Lower lobe of right lung (tissue), 2 donors: ENCODE measurements around the gene STX2. TPM values are rescaled to one million over a fixed set of nuclear protein-coding genes. Genes with fewer than 3 reads are reported as not detected.

Experiments used
- ATAC-seq, 2 donors: fragments of 200-7000 bp; cut with Tn5 transposase; one replicate each; pipeline ENCODE4 v1.9.1; 2020 to 2022; ENCODE audit warnings: mild to moderate bottlenecking in 2 of 2, moderate library complexity in 2 of 2
- DNase-seq: peaks from one replicate; pipeline ENCODE4 v3.0.0-alpha.2; 2020
- H3K27ac ChIP-seq: fragments of 200-600 bp; one replicate; pipeline ENCODE4 v1.8.0; 2022
- H3K27me3 ChIP-seq: fragments of 200-600 bp; one replicate; pipeline ENCODE4 v1.8.0; 2022; ENCODE audit warnings: low read depth
- H3K36me3 ChIP-seq: fragments of 200-600 bp; one replicate; pipeline ENCODE4 v1.8.0; 2022; ENCODE audit warnings: mild to moderate bottlenecking
- H3K4me1 ChIP-seq: fragments of 200-600 bp; one replicate; pipeline ENCODE4 v1.8.0; 2022
- H3K4me3 ChIP-seq: fragments of 200-600 bp; one replicate; pipeline ENCODE4 v1.8.0; 2022; ENCODE audit warnings: mild to moderate bottlenecking
- H3K9me3 ChIP-seq: fragments of 200-600 bp; one replicate; pipeline ENCODE4 v1.8.0; 2022
- CTCF ChIP-seq: fragments of 200-600 bp; IDR thresholded peaks from one replicate; pipeline ENCODE4 v1.8.0; 2022; ENCODE audit warnings: antibody characterized with exemption, mild to moderate bottlenecking
- intact Hi-C: fragments of 100-400 bp; cut with DNase I; formaldehyde crosslinking; loops from one replicate; pipeline ENCODE4 v1.11.0; 2022
- total RNA-seq: library from RNA; stranded (reverse); fragmentation: NEBNext Ultra II Directional; extraction: Animal tissue kit (Norgen Biotek cat#: 25700); gene quantifications from one replicate; pipeline ENCODE4 v1.2.1, GENCODE V29; 2021
- donor health status: DM: no; HTN: yes; CAD: no; lungs with severe emphysema.

The STX2 gene
- total RNA-seq, 1 donor from 2014 or later: 24.6 TPM

GRCh38 chr12:130809791-130810190 lies 29.3 kb downstream of the STX2 start:
- no peak for TF ChIP-seq CTCF
- DNase-seq (no peak), ATAC-seq (no peak)
- H3K4me1 ChIP-seq: no peaks in the 10 kb centered on the region
- H3K4me3 ChIP-seq: no peak overlapping the region
- H3K36me3 ChIP-seq: peaks cover 81% of the 10 kb centered on the region
- H3K27me3 ChIP-seq: no peaks in the 10 kb centered on the region
- intact Hi-C loops: no loop called here
- no peaks in the 10 kb centered on the region for H3K9me3 ChIP-seq
- no peak overlapping the region for H3K27ac ChIP-seq

GRCh38 chr12:130807309-130807708 lies 31.7 kb downstream of the STX2 start:
- no peak for ATAC-seq
- Histone ChIP-seq H3K36me3 (peaks cover 93% of the 10 kb centered on the region), H3K27me3 (no peaks in the 10 kb centered on the region), H3K9me3 (no peaks in the 10 kb centered on the region), H3K4me1 (no peaks in the 10 kb centered on the region), H3K27ac (no peak overlapping the region), H3K4me3 (no peak overlapping the region)
- no peak for DNase-seq
- TF ChIP-seq CTCF: no peak
- intact Hi-C loops: no loop called here

GRCh38 chr12:130806574-130806973 lies 32.5 kb downstream of the STX2 start:
- ATAC-seq (no peak), DNase-seq (no peak)
- no peaks in the 10 kb centered on the region for H3K9me3 ChIP-seq
- H3K4me3 ChIP-seq: no peak overlapping the region
- intact Hi-C loops: no loop called here
- no peaks in the 10 kb centered on the region for H3K4me1 ChIP-seq
- H3K36me3 ChIP-seq: peaks cover 94% of the 10 kb centered on the region
- no peaks in the 10 kb centered on the region for H3K27me3 ChIP-seq
- H3K27ac ChIP-seq: no peak overlapping the region
- no peak for TF ChIP-seq CTCF

GRCh38 chr12:130805635-130806034 lies 33.4 kb downstream of the STX2 start:
- intact Hi-C loops: no loop called here
- H3K4me1 ChIP-seq: no peaks in the 10 kb centered on the region
- no peaks in the 10 kb centered on the region for H3K9me3 ChIP-seq
- DNase-seq: no peak
- TF ChIP-seq CTCF: no peak
- no peaks in the 10 kb centered on the region for H3K27me3 ChIP-seq
- no peak for ATAC-seq
- no peak overlapping the region for H3K4me3 ChIP-seq
- no peak overlapping the region for H3K27ac ChIP-seq
- H3K36me3 ChIP-seq: peaks cover 97% of the 10 kb centered on the region

GRCh38 chr12:130804216-130804615 lies 34.8 kb downstream of the STX2 start:
- no peak for TF ChIP-seq CTCF
- peaks cover 97% of the 10 kb centered on the region for H3K36me3 ChIP-seq

GRCh38 chr12:130803702-130804101 lies 35.3 kb downstream of the STX2 start:
- no peak for TF ChIP-seq CTCF
- no peak overlapping the region for H3K27ac ChIP-seq

More at GRCh38 chr12:130804216-130804615, 34.8 kb downstream of the STX2 start:
- H3K27ac ChIP-seq: no peak overlapping the region
- DNase-seq (no peak), ATAC-seq (no peak)
- no peaks in the 10 kb centered on the region for H3K9me3 ChIP-seq
- H3K4me3 ChIP-seq: no peak overlapping the region
- no peaks in the 10 kb centered on the region for H3K4me1 ChIP-seq
- intact Hi-C loops: no loop called here
- no peaks in the 10 kb centered on the region for H3K27me3 ChIP-seq

More at GRCh38 chr12:130803702-130804101, 35.3 kb downstream of the STX2 start:
- ATAC-seq (no peak), DNase-seq (no peak)
- no peaks in the 10 kb centered on the region for H3K4me1 ChIP-seq
- no peaks in the 10 kb centered on the region for H3K9me3 ChIP-seq
- H3K27me3 ChIP-seq: no peaks in the 10 kb centered on the region
- H3K4me3 ChIP-seq: no peak overlapping the region
- intact Hi-C loops: no loop called here
- peaks cover 100% of the 10 kb centered on the region for H3K36me3 ChIP-seq
